Natural killer cell (primary cell): ENCODE data around the gene PDK1. TPM values are rescaled to one million over a fixed set of nuclear protein-coding genes. Genes with fewer than 3 reads are reported as not detected.

Experiments
- ATAC-seq, 3 donors: fragments of 150-1000 bp in 2 of 3; fragments of 200-7000 bp in 1 of 3; cut with Tn5 transposase; 1 replicate in 1 of 3; 2 replicates in 2 of 3; pipeline ENCODE4 v1.10.0; 2021; ENCODE audit warnings: mild to moderate bottlenecking in 2 of 3, moderate library complexity in 2 of 3
- DNase-seq, 2 donors: peaks; one replicate each; pipeline versions ENCODE4 v3.0.0 to v3.0.0-alpha.2; 2013 to 2021; ENCODE audit warnings: mixed read lengths in 1 of 2
- H3K27ac ChIP-seq: one replicate; pipeline ENCODE4 v1.5.1; 2013; ENCODE audit warnings: mild to moderate bottlenecking, low read length
- H3K27me3 ChIP-seq: one replicate; pipeline ENCODE4 v1.6.1; 2013; ENCODE audit warnings: low read length; ENCODE audit not compliant: control insufficient read depth, insufficient read depth
- H3K36me3 ChIP-seq: one replicate; pipeline ENCODE4 v1.6.1; 2013; ENCODE audit warnings: low read length; ENCODE audit not compliant: control insufficient read depth, insufficient read depth
- H3K4me1 ChIP-seq: one replicate; pipeline ENCODE4 v1.6.1; 2013; ENCODE audit warnings: low read length; ENCODE audit not compliant: control insufficient read depth, insufficient read depth
- H3K4me3 ChIP-seq: one replicate; pipeline ENCODE4 v1.5.1; 2013; ENCODE audit warnings: low read length
- H3K9me3 ChIP-seq: one replicate; pipeline ENCODE4 v1.6.1; 2013; ENCODE audit warnings: low read length; ENCODE audit not compliant: control insufficient read depth, insufficient read depth
- H3K27ac Mint-ChIP-seq, 2 donors: one replicate each; pipeline ENCODE4 v1.8.0; 2022; ENCODE audit warnings: mild to moderate bottlenecking in 2 of 2, mixed read lengths in 2 of 2, moderate library complexity in 1 of 2
- H3K27me3 Mint-ChIP-seq, 2 donors: one replicate each; pipeline ENCODE4 v1.8.0; 2022; ENCODE audit warnings: low read depth in 2 of 2, mixed read lengths in 2 of 2
- H3K36me3 Mint-ChIP-seq: one replicate; pipeline ENCODE4 v1.8.0; 2022; ENCODE audit warnings: mixed read lengths
- H3K4me1 Mint-ChIP-seq, 2 donors: one replicate each; pipeline ENCODE4 v1.8.0; 2022; ENCODE audit warnings: mixed read lengths in 2 of 2
- H3K4me3 Mint-ChIP-seq: one replicate; pipeline ENCODE4 v1.8.0; 2022; ENCODE audit warnings: mild to moderate bottlenecking, moderate library complexity, mixed read lengths
- H3K9me3 Mint-ChIP-seq, 2 donors: one replicate each; pipeline ENCODE4 v1.8.0; 2022; ENCODE audit warnings: mixed read lengths in 2 of 2
- CTCF ChIP-seq: fragments of 200-600 bp; IDR thresholded peaks from one replicate; pipeline ENCODE4 v1.8.0; 2022; ENCODE audit warnings: antibody characterized with exemption
- WGBS: methylation state at CpG from one replicate; pipeline ENCODE4 v1.1.7; 2013; ENCODE audit warnings: missing lambda C conversion rate; ENCODE audit not compliant: insufficient coverage; 5-methylcytosine and 5-hydroxymethylcytosine counted together
- intact Hi-C: fragments of 100-400 bp; cut with micrococcal nuclease; formaldehyde crosslinking; loops from one replicate; pipeline ENCODE4 v1.14.2; 2022
- total RNA-seq, 4 donors: library from RNA; stranded (reverse); fragments of 120-200 nt in 1 of 4; gene quantifications; one replicate each; pipeline versions ENCODE4 v1.2.3 to v1.2.4, GENCODE V29; 2013 to 2022

Gene PDK1
- total RNA-seq, 3 donors from 2014 or later (not counting 1 experiment from before 2014, with no cell fraction given) = 17.3 to 29.1 (median 22.6) TPM

DNA sequence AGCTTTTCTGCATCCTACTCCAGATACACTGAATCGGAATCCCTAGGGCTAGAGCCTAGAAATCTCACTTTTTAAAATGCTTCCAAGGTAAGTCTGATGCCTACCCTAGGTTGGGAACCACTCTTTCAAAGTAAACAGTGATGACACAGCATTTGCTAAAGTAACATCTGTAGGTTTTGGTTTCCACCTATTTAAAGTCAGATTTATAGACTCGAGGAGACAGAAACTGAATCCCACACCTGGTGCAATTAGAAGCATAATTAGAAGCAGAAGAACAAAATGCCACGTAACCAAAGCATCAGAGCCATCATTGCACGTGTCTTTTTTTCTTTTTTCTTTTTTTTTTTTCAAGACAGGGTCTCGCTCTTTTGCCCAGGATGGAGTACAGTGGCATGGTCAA is 40.9 kb downstream of the PDK1 start:
- no peak overlapping the region for H3K27ac ChIP-seq
- Mint-ChIP-seq H3K4me1 (peaks cover 0 to 6% of the 10 kb centered on the region in 2 donors), H3K27me3 (no peaks in the 10 kb centered on the region), H3K27ac (no peak overlapping the region), H3K4me3 (no peak overlapping the region), H3K9me3 (no peaks in the 10 kb centered on the region), H3K36me3 (peaks cover 8% of the 10 kb centered on the region)
- no peak overlapping the region for H3K4me3 ChIP-seq
- H3K27me3 ChIP-seq = no peaks in the 10 kb centered on the region
- no peaks in the 10 kb centered on the region for H3K4me1 ChIP-seq
- no peaks in the 10 kb centered on the region for H3K9me3 ChIP-seq
- peaks cover 41% of the 10 kb centered on the region for H3K36me3 ChIP-seq
- no peak for ATAC-seq
- no peak for TF ChIP-seq CTCF
- intact Hi-C loops = no loop called here
- no peak for DNase-seq
- WGBS = 80% methylated on average over 5 of the region's 5 CpGs

DNA sequence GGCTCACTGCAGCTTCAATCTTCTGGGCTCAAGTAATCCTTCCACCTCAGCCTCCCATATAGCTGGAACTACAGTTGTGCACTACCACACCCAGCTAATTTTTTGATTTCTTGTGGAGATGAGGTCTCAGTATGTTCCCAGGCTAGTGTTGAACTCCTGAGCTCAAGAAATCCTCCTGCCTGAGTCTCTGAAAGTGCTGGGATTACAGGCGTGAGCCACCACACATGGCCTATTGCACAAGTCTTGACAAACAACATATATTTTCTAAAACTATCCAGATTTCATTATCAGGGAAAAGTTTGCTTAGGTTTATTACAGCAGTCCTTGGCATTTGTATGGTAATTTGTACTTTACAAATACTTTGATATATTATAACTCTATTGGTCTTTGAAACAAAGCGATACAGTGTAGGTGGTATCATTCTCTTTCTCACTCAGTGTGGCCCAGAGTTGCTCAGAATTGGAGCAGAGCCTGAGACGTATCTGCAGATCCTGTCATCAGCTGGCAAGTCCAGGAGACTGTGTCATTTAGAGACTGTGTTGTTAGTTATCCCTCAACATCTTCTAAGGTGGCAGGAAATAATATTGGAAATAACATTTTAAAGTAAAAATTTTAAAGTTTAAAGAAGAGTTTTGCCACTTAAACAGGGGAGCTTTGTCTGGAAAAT is 41.4 kb downstream of the PDK1 start:
- intact Hi-C loops = no loop called here
- peaks cover 0 to 2% of the 10 kb centered on the region in 2 donors for H3K4me1 Mint-ChIP-seq
- no peaks in the 10 kb centered on the region for H3K9me3 Mint-ChIP-seq
- Histone ChIP-seq H3K4me1 (no peaks in the 10 kb centered on the region), H3K27me3 (no peaks in the 10 kb centered on the region), H3K36me3 (peaks cover 41% of the 10 kb centered on the region), H3K27ac (no peak overlapping the region), H3K4me3 (no peak overlapping the region), H3K9me3 (no peaks in the 10 kb centered on the region)
- TF ChIP-seq CTCF = no peak
- ATAC-seq (no peak), DNase-seq (no peak)
- H3K27ac Mint-ChIP-seq = no peak overlapping the region
- peaks cover 8% of the 10 kb centered on the region for H3K36me3 Mint-ChIP-seq
- 92% methylated on average over 3 of the region's 3 CpGs for WGBS
- H3K27me3 Mint-ChIP-seq = no peaks in the 10 kb centered on the region
- no peak overlapping the region for H3K4me3 Mint-ChIP-seq

- H3K4me3 Mint-ChIP-seq = no peak overlapping the region
- Histone ChIP-seq H3K36me3 (peaks cover 32% of the 10 kb centered on the region), H3K27ac (no peak overlapping the region), H3K4me3 (no peak overlapping the region), H3K4me1 (no peaks in the 10 kb centered on the region), H3K9me3 (no peaks in the 10 kb centered on the region), H3K27me3 (no peaks in the 10 kb centered on the region)
- no peak for TF ChIP-seq CTCF
- H3K27me3 Mint-ChIP-seq = no peaks in the 10 kb centered on the region
- no peaks in the 10 kb centered on the region for H3K4me1 Mint-ChIP-seq
- intact Hi-C loops = no loop called here
- ATAC-seq (no peak), DNase-seq (no peak)
- WGBS = no CpG with 5 or more reads among the region's 1 CpG
- peaks cover 25% of the 10 kb centered on the region for H3K36me3 Mint-ChIP-seq
- H3K27ac Mint-ChIP-seq = no peak overlapping the region
- no peaks in the 10 kb centered on the region for H3K9me3 Mint-ChIP-seq
Measured at GRCh38 chr2:172599947-172600346, 44.1 kb downstream of the PDK1 start.

DNA sequence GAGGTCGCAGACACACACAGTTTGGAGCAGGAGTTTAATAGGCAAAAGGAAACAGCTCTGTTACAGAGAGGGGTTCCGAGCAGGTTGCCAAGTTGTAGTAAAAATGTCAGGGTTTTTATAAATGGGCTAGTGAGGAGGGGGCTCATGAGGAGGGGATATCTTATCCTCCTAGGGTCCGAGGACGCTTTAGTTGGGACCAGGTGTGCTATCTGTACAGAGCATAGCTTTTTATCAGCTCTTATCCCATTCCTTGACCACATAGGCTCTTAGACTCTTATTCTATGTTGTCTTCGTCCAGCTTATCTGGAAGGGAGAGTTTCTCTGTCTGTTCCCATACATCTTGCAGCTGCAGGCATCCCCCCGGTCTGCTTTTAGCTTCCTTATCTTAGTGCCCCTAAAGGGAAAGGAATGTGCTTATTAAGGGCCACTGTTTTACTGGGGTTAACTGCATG is 44.7 kb downstream of the PDK1 start:
- no peak overlapping the region for H3K27ac Mint-ChIP-seq
- Histone ChIP-seq H3K4me3 (no peak overlapping the region), H3K4me1 (no peaks in the 10 kb centered on the region), H3K9me3 (no peaks in the 10 kb centered on the region), H3K36me3 (peaks cover 28% of the 10 kb centered on the region), H3K27ac (no peak overlapping the region), H3K27me3 (no peaks in the 10 kb centered on the region)
- 95% methylated on average over 6 of the region's 6 CpGs for WGBS
- no peak for TF ChIP-seq CTCF
- H3K36me3 Mint-ChIP-seq = peaks cover 25% of the 10 kb centered on the region
- no peaks in the 10 kb centered on the region for H3K4me1 Mint-ChIP-seq
- no peaks in the 10 kb centered on the region for H3K27me3 Mint-ChIP-seq
- no peaks in the 10 kb centered on the region for H3K9me3 Mint-ChIP-seq
- DNase-seq (no peak), ATAC-seq (no peak)
- no peak overlapping the region for H3K4me3 Mint-ChIP-seq
- intact Hi-C loops = no loop called here
